ENCODE results near the gene COPS3. TPM values are rescaled to one million over a fixed set of nuclear protein-coding genes. Genes with fewer than 3 reads are reported as not detected.
"Not testable (repeated sequence)": the region's sequence is repeated elsewhere in the genome, so short reads cannot be mapped to it uniquely, and the experiment has no call there.

COPS3 gene
- total and polyA plus RNA-seq, 4 donors, result 32.9 to 63.3 (median 50.2) TPM

- ATAC-seq (ENCODE audit: insufficient read depth, low FRiP score) (no peak), DNase-seq (no peak)
- Histone ChIP-seq H3K4me1 (ENCODE audit: control insufficient read depth in 5 of 5, insufficient read depth in 5 of 5, low read length in 5 of 5) (peaks cover 1 to 7% (median 4%) of the 10 kb centered on the region in 5 donors), H3K27me3 (ENCODE audit: control insufficient read depth in 3 of 3, insufficient read depth in 3 of 3, low read length in 2 of 3) (no peaks in the 10 kb centered on the region), H3K36me3 (ENCODE audit: control insufficient read depth in 4 of 4, insufficient read depth in 4 of 4, low read length in 4 of 4) (no peaks in the 10 kb centered on the region), H3K27ac (ENCODE audit: low read depth in 1 of 2, low read length in 1 of 2) (no peak overlapping the region), H3K9me3 (ENCODE audit: control insufficient read depth in 4 of 4, insufficient read depth in 3 of 4, low read length in 3 of 4) (no peaks in the 10 kb centered on the region), H3K9ac (ENCODE audit: insufficient read depth in 1 of 2, low read length in 2 of 2) (peak overlapping the region in 1 of 2 donors; percentile 19), H3K4me3 (no peak overlapping the region)
- TF ChIP-seq, protein P1, sequence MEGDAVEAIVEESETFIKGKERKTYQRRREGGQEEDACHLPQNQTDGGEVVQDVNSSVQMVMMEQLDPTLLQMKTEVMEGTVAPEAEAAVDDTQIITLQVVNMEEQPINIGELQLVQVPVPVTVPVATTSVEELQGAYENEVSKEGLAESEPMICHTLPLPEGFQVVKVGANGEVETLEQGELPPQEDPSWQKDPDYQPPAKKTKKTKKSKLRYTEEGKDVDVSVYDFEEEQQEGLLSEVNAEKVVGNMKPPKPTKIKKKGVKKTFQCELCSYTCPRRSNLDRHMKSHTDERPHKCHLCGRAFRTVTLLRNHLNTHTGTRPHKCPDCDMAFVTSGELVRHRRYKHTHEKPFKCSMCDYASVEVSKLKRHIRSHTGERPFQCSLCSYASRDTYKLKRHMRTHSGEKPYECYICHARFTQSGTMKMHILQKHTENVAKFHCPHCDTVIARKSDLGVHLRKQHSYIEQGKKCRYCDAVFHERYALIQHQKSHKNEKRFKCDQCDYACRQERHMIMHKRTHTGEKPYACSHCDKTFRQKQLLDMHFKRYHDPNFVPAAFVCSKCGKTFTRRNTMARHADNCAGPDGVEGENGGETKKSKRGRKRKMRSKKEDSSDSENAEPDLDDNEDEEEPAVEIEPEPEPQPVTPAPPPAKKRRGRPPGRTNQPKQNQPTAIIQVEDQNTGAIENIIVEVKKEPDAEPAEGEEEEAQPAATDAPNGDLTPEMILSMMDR (IDR thresholded peaks at IDR 0.05; ENCODE audit: control extremely low read depth, extremely low read depth), result no peak
- WGBS, 2 donors, result 26 to 45% methylated on average over 2 of the region's 2 CpGs
Measured at GRCh38 chr17:17304521-17304985, 23.5 kb upstream of the COPS3 start.

DNA sequence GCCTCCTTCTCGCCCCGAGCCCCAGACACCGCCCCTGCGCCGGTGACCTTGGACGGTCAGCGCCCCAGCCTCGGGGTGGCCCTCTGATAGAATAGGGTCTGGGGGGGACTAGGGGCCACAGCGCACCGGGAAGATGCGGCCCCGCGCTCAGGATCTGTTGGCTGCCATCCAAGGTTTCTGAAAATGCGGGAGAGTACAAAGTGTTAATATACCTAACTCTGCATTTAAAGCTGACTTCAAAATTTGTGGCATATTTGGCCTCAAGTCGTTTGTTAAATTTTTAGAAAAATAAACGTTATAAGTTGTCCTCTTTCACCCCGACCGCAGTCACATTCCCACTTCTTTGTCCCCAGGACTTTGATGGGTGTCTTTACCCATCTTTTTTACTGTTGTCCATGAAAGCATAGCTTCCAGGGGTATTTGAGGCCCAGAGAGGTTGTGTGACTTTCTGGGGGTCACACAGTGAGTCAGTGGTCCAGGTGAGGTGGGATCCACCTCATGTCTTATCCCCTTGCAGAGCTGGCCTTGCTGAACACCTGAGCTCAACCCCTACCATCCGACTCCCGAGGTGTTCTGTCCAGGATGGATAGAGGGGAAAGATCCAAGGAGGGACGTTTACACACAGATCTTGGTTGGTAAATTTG lies 22.9 kb upstream of the COPS3 start:
- no peak for ATAC-seq (ENCODE audit: insufficient read depth, low FRiP score)

DNA sequence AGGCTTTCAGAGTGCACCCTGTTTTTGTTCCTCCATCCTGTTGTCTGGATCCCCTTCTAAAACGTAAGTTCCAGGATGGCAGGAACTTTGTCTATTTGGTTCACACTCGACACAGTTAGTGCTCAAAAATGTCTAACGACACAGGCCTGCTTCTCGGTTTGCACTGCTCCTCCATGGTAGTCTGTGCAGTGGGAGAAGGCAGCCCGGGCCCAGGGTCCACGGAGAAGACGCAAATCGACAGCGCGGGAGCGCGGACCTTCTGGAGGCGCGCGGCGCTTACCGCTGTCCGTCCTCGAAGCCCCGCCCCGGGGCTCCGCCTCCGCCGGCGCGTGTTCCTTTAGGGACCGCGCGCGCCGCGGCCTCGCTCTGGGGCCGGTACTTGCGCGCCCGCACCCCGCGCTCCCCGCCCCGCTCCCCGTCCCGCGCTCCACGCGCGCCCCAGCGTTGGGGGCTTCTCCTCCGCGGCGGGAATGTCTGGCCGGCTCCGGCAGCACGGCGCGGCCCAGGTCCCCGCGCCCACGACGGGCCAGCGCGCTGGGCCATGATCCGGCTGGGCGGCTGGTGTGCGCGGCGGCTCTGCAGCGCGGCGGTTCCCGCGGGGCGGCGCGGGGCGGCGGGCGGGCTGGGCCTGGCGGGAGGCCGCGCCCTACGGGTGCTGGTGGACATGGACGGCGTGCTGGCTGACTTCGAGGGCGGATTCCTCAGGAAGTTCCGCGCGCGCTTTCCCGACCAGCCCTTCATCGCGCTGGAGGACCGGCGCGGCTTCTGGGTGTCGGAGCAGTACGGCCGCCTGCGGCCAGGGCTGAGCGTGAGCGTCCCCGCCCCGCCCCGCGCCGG lies 22.2 kb upstream of the COPS3 start, which contains the start of gene NT5M:
Gene NT5M (plus strand): TSS at position 364 of the 837 bp plus-strand sequence. CDS start 178 bp downstream, at position 542.
- H3K9ac ChIP-seq (ENCODE audit: insufficient read depth in 1 of 2, low read length in 2 of 2), result peak within 1 kb of the TSS in 1 of 2 donors; percentile 50
- 0 to 1% methylated on average over 66 to 107 of the region's 107 CpGs for WGBS, 2 donors
- TF ChIP-seq, protein P1 (IDR thresholded peaks at IDR 0.05; ENCODE audit: control extremely low read depth, extremely low read depth), result no peak
- no peaks in the 10 kb centered on the region for H3K36me3 ChIP-seq (ENCODE audit: control insufficient read depth in 4 of 4, insufficient read depth in 4 of 4, low read length in 4 of 4)
- H3K4me1 ChIP-seq (ENCODE audit: control insufficient read depth in 5 of 5, insufficient read depth in 5 of 5, low read length in 5 of 5), result peaks cover 1 to 7% (median 4%) of the 10 kb centered on the region in 5 donors
- peak within 1 kb of the TSS; percentile 71 for H3K4me3 ChIP-seq
- peak within 1 kb of the TSS; percentile 74 to 85 for H3K27ac ChIP-seq (ENCODE audit: low read depth in 1 of 2, low read length in 1 of 2)
- no peaks in the 10 kb centered on the region for H3K27me3 ChIP-seq (ENCODE audit: control insufficient read depth in 3 of 3, insufficient read depth in 3 of 3, low read length in 2 of 3)
- ATAC-seq (ENCODE audit: insufficient read depth, low FRiP score) (peak; percentile 79), DNase-seq (peak; percentile 80 to 89 (median 80))
- H3K9me3 ChIP-seq (ENCODE audit: control insufficient read depth in 4 of 4, insufficient read depth in 3 of 4, low read length in 3 of 4), result no peaks in the 10 kb centered on the region

More for the DNA sequence above, 22.9 kb upstream of the COPS3 start:
- H3K4me1 ChIP-seq (ENCODE audit: control insufficient read depth in 5 of 5, insufficient read depth in 5 of 5, low read length in 5 of 5), result peaks cover 1 to 7% (median 4%) of the 10 kb centered on the region in 5 donors
- H3K36me3 ChIP-seq (ENCODE audit: control insufficient read depth in 4 of 4, insufficient read depth in 4 of 4, low read length in 4 of 4), result no peaks in the 10 kb centered on the region
- peak overlapping the region in 1 of 2 donors; percentile 85 for H3K27ac ChIP-seq (ENCODE audit: low read depth in 1 of 2, low read length in 1 of 2)
- TF ChIP-seq, protein P1 (IDR thresholded peaks at IDR 0.05; ENCODE audit: control extremely low read depth, extremely low read depth), result no peak
- H3K4me3 ChIP-seq, result peak overlapping the region; percentile 71
- H3K27me3 ChIP-seq (ENCODE audit: control insufficient read depth in 3 of 3, insufficient read depth in 3 of 3, low read length in 2 of 3), result no peaks in the 10 kb centered on the region
- no peaks in the 10 kb centered on the region for H3K9me3 ChIP-seq (ENCODE audit: control insufficient read depth in 4 of 4, insufficient read depth in 3 of 4, low read length in 3 of 4)
- H3K9ac ChIP-seq (ENCODE audit: insufficient read depth in 1 of 2, low read length in 2 of 2), result no peak overlapping the region
- no peak for DNase-seq
- WGBS, 2 donors, result 8 to 14% methylated on average over 21 of the region's 21 CpGs

DNA sequence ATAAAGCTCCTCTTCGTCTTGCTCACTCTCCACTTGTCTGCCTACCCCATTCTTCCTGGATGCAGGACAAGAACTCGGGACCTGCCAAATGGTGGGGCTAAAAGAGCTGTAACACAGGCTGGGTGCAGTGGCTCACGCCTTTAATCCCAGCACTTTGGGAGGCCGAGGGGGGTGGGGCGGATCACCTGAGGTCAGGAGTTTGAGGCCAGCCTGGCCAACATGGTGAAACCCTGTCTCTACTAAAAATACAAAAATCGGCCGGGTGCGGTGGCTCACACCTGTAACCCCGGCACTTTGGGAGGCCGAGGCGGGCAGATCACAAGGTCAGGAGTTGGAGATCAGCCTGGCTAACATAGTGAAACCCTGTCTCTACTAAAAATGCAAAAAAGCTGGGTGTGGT lies 20.6 kb upstream of the COPS3 start:
- not testable (repeated sequence) for H3K27me3 ChIP-seq (ENCODE audit: control insufficient read depth in 3 of 3, insufficient read depth in 3 of 3, low read length in 2 of 3); H3K36me3 ChIP-seq (ENCODE audit: control insufficient read depth in 4 of 4, insufficient read depth in 4 of 4, low read length in 4 of 4); H3K27ac ChIP-seq (ENCODE audit: low read depth in 1 of 2, low read length in 1 of 2); DNase-seq; H3K4me1 ChIP-seq (ENCODE audit: control insufficient read depth in 5 of 5, insufficient read depth in 5 of 5, low read length in 5 of 5); ATAC-seq (ENCODE audit: insufficient read depth, low FRiP score); H3K9ac ChIP-seq (ENCODE audit: insufficient read depth in 1 of 2, low read length in 2 of 2); H3K4me3 ChIP-seq; H3K9me3 ChIP-seq (ENCODE audit: control insufficient read depth in 4 of 4, insufficient read depth in 3 of 4, low read length in 3 of 4)
- 91 to 94% methylated on average over 11 of the region's 11 CpGs for WGBS, 2 donors

Data from lung (tissue), 12 donors.